Keratinocyte (primary cell): ENCODE data around the gene STON2. TPM values are rescaled to one million over a fixed set of nuclear protein-coding genes. Genes with fewer than 3 reads are reported as not detected.

Experiments
- DNase-seq: peaks from one replicate; pipeline ENCODE4 v3.0.0-alpha.2; 2011; ENCODE audit warnings: low read depth, missing footprints, low spot score
- FAIRE-seq: peaks from 2 replicates; lab custom pipeline; 2011; peaks lifted over from hg19 to GRCh38; lab: Jason Lieb, UNC
- H2AFZ ChIP-seq: 2 replicates; pipeline ENCODE4 v1.6.0; 2012; ENCODE audit warnings: low read length, control low read depth, inconsistent platforms; ENCODE audit not compliant: control insufficient read depth
- H3K27ac ChIP-seq: 2 replicates; pipeline ENCODE4 v1.5.1; 2011; ENCODE audit warnings: low read length; ENCODE audit not compliant: control insufficient read depth, insufficient read depth
- H3K27me3 ChIP-seq: 3 replicates; pipeline ENCODE4 v1.6.0; 2011; ENCODE audit warnings: low read length; ENCODE audit not compliant: control insufficient read depth, insufficient read depth; ENCODE audit errors: extremely low read depth
- H3K36me3 ChIP-seq, 2 experiments: 2 replicates in 1 of 2; 3 replicates in 1 of 2; pipeline ENCODE4 v1.5.1; 2011; ENCODE audit warnings: low read length in 2 of 2, mild to moderate bottlenecking in 1 of 2; ENCODE audit not compliant: control insufficient read depth in 2 of 2, insufficient read depth in 2 of 2; ENCODE audit errors: extremely low read depth in 1 of 2
- H3K4me1 ChIP-seq: 3 replicates; pipeline ENCODE4 v1.5.1; 2011; ENCODE audit warnings: low read length; ENCODE audit not compliant: control insufficient read depth, insufficient read depth; ENCODE audit errors: extremely low read depth
- H3K4me2 ChIP-seq: 3 replicates; pipeline ENCODE4 v1.6.0; 2011; ENCODE audit warnings: low read depth, low read length; ENCODE audit not compliant: control insufficient read depth, insufficient read depth; ENCODE audit errors: extremely low read depth
- H3K4me3 ChIP-seq, 3 experiments: fragments of 200-600 bp in 1 of 3; sonication (generic) in 1 of 3; 2 replicates in 2 of 3; 3 replicates in 1 of 3; pipeline ENCODE4 v1.5.1; 2011 to 2016; ENCODE audit warnings: low read length in 3 of 3, mild to moderate bottlenecking in 3 of 3, control low read depth in 2 of 3, inconsistent platforms in 1 of 3, low read depth in 1 of 3, mixed read lengths in 1 of 3, mixed run types in 1 of 3, moderate library complexity in 1 of 3; ENCODE audit not compliant: control insufficient read depth in 2 of 3, insufficient read depth in 2 of 3; ENCODE audit errors: extremely low read depth in 1 of 3
- H3K79me2 ChIP-seq: 2 replicates; pipeline ENCODE4 v1.6.0; 2012; ENCODE audit warnings: low read length; ENCODE audit not compliant: control insufficient read depth, insufficient read depth
- H3K9ac ChIP-seq: 3 replicates; pipeline ENCODE4 v1.6.0; 2011; ENCODE audit warnings: low read length; ENCODE audit not compliant: control insufficient read depth, insufficient read depth; ENCODE audit errors: extremely low read depth
- H3K9me1 ChIP-seq: 3 replicates; pipeline ENCODE4 v1.6.0; 2011; ENCODE audit warnings: low read length; ENCODE audit not compliant: control insufficient read depth, insufficient read depth; ENCODE audit errors: extremely low read depth
- H3K9me3 ChIP-seq: 2 replicates; pipeline ENCODE4 v1.5.1; 2012; ENCODE audit warnings: low read depth, low read length; ENCODE audit not compliant: control insufficient read depth
- H4K20me1 ChIP-seq: 3 replicates; pipeline ENCODE4 v1.6.0; 2011; ENCODE audit warnings: low read length; ENCODE audit not compliant: control insufficient read depth, insufficient read depth; ENCODE audit errors: extremely low read depth
- EZH2 ChIP-seq: IDR thresholded peaks from one replicate; pipeline ENCODE4 v1.6.1; 2012; ENCODE audit warnings: inconsistent platforms, mild to moderate bottlenecking, low read length, moderate library complexity
- dilution Hi-C: fragments of 300-500 bp; cut with MboI; formaldehyde crosslinking; loops from one replicate; pipeline ENCODE4 v1.7.0; 2020; ENCODE audit warnings: low sequenced_read_pairs; ENCODE audit not compliant: extremely low pct_ligation_motif_present
- polyA plus RNA-seq, 5 experiments: library from polyadenylated mRNA; depleted of rRNA in 3 of 5; stranded (reverse) in 3 of 5; stranded (forward) in 1 of 5; unstranded in 1 of 5; fragments of >200 nt; gene quantifications; 1 replicate in 1 of 5; 2 replicates in 3 of 5; 3 replicates in 1 of 5; pipeline versions ENCODE4 v1.2.1 to v1.2.3, GENCODE V29; 2011 to 2012; ENCODE audit warnings: missing spikeins in 2 of 5, low read depth in 1 of 5, low replicate concordance in 1 of 5
- TF ChIP-seq, protein P1 (sequence below), 3 experiments: IDR thresholded peaks in 1 of 3; conservative IDR thresholded peaks in 1 of 3; optimal IDR thresholded peaks in 1 of 3; 2 replicates in 2 of 3; 3 replicates in 1 of 3; pipeline versions ENCODE3 to v1.5.1; 2011; ENCODE audit warnings: low read length in 3 of 3, mild to moderate bottlenecking in 3 of 3, moderate library complexity in 2 of 3, control low read depth in 1 of 3, inconsistent platforms in 1 of 3; ENCODE audit not compliant: insufficient read depth in 2 of 3; ENCODE audit errors: extremely low read depth in 1 of 3

Gene STON2
- polyA plus RNA-seq, 1 donor (not counting 4 experiments of a cell fraction or from before 2014, with no cell fraction given), result 82.3 TPM

DNA sequence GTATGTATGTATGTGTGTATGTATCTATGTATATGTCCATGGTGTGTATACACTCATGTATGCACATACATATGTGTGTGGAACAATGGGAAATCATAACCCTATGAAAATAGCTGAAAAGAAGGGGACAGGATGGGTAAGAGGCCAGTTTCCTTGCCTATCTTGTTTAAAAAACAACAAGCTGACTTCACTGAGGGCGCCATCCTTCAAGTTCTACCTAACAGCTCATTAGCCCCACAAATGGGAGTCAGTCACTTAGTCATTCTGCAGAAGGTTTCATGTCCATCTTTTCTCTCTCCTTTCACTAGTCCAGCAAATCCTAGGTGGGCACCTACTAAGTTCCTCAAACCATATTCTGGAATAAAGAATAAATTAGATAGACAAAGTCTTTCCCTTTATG is 14.7 kb downstream of the STON2 start:
- Histone ChIP-seq H3K9me1 (no peaks in the 10 kb centered on the region), H3K4me3 (no peak overlapping the region), H3K4me2 (no peak overlapping the region), H3K79me2 (no peaks in the 10 kb centered on the region), H4K20me1 (no peaks in the 10 kb centered on the region), H3K9ac (no peak overlapping the region), H3K27ac (no peak overlapping the region), H3K9me3 (no peaks in the 10 kb centered on the region), H3K27me3 (no peaks in the 10 kb centered on the region), H2AFZ (no peak overlapping the region), H3K4me1 (peaks cover 13% of the 10 kb centered on the region), H3K36me3 (no peaks in the 10 kb centered on the region)
- dilution Hi-C loops, result no loop called here
- TF ChIP-seq, protein P1, sequence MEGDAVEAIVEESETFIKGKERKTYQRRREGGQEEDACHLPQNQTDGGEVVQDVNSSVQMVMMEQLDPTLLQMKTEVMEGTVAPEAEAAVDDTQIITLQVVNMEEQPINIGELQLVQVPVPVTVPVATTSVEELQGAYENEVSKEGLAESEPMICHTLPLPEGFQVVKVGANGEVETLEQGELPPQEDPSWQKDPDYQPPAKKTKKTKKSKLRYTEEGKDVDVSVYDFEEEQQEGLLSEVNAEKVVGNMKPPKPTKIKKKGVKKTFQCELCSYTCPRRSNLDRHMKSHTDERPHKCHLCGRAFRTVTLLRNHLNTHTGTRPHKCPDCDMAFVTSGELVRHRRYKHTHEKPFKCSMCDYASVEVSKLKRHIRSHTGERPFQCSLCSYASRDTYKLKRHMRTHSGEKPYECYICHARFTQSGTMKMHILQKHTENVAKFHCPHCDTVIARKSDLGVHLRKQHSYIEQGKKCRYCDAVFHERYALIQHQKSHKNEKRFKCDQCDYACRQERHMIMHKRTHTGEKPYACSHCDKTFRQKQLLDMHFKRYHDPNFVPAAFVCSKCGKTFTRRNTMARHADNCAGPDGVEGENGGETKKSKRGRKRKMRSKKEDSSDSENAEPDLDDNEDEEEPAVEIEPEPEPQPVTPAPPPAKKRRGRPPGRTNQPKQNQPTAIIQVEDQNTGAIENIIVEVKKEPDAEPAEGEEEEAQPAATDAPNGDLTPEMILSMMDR (optimal IDR thresholded peaks at IDR 0.05 in 1 of 3, IDR thresholded peaks at IDR 0.05 in 1 of 3, conservative IDR thresholded peaks at IDR 0.05 in 1 of 3; ENCODE audit: extremely low read depth in 1 of 3, insufficient read depth in 2 of 3, low read length in 3 of 3), result no peak
- no peak for TF ChIP-seq EZH2
- FAIRE-seq (no peak), DNase-seq (no peak)

DNA sequence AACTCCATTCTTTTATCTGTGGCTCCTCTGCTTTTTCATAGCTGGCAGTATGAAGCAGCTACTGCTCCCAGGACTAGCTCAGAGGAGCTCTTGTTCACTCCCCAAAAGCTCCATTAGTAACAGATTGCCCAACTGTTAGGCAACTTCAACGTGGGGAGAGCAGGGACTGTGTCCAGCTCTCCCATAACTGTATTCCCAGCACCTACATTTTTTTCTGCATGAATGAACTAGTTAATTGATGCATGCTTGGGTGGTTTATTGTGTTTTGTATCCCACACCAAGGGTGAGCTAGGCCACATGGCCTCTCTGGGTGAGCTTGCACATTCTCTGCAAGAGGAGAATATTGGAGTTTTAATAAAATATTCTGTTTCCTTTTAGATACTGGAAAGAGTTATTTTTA is 15.2 kb downstream of the STON2 start:
- no peaks in the 10 kb centered on the region for H3K79me2 ChIP-seq
- TF ChIP-seq, protein P1 (optimal IDR thresholded peaks at IDR 0.05 in 1 of 3, IDR thresholded peaks at IDR 0.05 in 1 of 3, conservative IDR thresholded peaks at IDR 0.05 in 1 of 3; ENCODE audit: extremely low read depth in 1 of 3, insufficient read depth in 2 of 3, low read length in 3 of 3), result no peak
- no peak for TF ChIP-seq EZH2
- H3K27me3 ChIP-seq, result no peaks in the 10 kb centered on the region
- H3K4me1 ChIP-seq, result peaks cover 13% of the 10 kb centered on the region
- FAIRE-seq, result no peak
- no peaks in the 10 kb centered on the region for H3K36me3 ChIP-seq
- DNase-seq, result no peak
- no peaks in the 10 kb centered on the region for H3K9me3 ChIP-seq
- H4K20me1 ChIP-seq, result no peaks in the 10 kb centered on the region
- no peak overlapping the region for H2AFZ ChIP-seq
- no peak overlapping the region for H3K27ac ChIP-seq
- no peak overlapping the region for H3K4me2 ChIP-seq
- no peak overlapping the region for H3K4me3 ChIP-seq
- H3K9me1 ChIP-seq, result no peaks in the 10 kb centered on the region
- dilution Hi-C loops, result no loop called here
- H3K9ac ChIP-seq, result no peak overlapping the region
